Measurements from ENCODE around the gene TAP1.

GRCh38 chr6:32858194-32858593 is 4.7 kb upstream of the TAP1 start:
- TF ChIP-seq EZH2 (IDR thresholded peaks at IDR 0.05), result no peak
- TF ChIP-seq POLR2AphosphoS5 (IDR thresholded peaks at IDR 0.05; ENCODE audit: borderline replicate concordance, low read depth, low read length), result no peak
- TF ChIP-seq FOXP2 (optimal IDR thresholded peaks at IDR 0.05; ENCODE audit: control extremely low read depth, extremely low read length, insufficient read depth), result no peak
